AG20443 (cell line): ENCODE results near the gene SPI1.

Experiments
- DNase-seq: peaks from one replicate; pipeline ENCODE4 v3.0.0; 2012; ENCODE audit warnings: low spot score, mixed read lengths

Gene SPI1

GRCh38 chr11:47378010-47378835 lies at the start of gene SPI1:
Gene SPI1, minus strand, starts transcription at chr11:47378547. Its CDS starts 194 bp downstream, at chr11:47378353.
- no peak for DNase-seq

- peak; percentile 96 for DNase-seq
Measured at GRCh38 chr11:47426062-47426956, 48.0 kb upstream of the SPI1 start, which contains the start of gene PSMC3. Gene PSMC3, minus strand, starts transcription at chr11:47426439. Its CDS starts 160 bp downstream, at chr11:47426279.

- DNase-seq, result no peak
Measured at GRCh38 chr11:47425611-47426010, 47.3 kb upstream of the SPI1 start.

- DNase-seq, result no peak
Measured at GRCh38 chr11:47418454-47419259, 40.3 kb upstream of the SPI1 start.

DNA sequence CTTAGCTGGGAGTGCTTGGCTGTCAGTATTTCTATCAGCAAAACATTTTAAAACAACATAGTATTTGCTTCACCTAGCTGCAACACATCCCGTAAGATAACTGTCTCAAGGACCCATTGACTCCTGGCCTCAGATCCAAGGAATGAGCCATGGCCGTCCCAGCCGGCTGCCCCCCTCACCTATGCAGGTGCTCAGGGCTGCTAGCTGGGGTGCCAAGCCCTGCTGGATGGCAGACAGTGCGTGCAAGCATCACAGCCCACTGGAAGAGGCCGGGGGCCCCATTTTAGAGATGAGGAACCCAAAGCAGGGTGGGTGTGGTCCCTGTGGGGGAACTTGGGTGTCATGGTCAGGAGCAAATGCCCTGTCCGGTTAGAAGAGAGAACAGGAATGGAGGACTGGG lies 39.4 kb upstream of the SPI1 start:
- no peak for DNase-seq

DNA sequence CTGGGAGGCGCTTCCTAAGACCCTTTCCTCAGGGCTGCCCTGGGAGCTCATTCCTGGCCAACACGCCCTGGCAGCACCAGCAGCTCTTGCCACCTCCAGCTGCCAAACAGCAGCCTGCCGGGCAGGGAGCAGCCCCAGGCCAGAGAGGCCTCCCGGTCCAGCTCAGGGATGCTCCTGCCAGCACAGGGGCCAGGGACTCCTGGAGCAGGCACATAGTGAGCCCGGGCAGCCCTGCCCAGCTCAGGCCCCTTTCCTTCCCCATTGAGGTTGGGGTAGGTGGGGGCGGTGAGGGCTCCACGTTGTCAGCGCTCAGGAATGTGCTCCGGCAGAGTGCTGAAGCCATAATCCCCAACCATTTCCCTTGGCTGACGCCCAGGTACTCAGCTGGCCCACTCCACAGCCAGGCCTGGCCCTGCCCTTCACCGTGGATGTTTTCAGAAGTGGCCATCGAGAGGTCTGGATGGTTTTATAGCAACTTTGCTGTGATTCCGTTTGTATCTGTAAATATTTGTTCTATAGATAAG lies 37.7 kb upstream of the SPI1 start:
- DNase-seq, result peak; percentile 94

DNA sequence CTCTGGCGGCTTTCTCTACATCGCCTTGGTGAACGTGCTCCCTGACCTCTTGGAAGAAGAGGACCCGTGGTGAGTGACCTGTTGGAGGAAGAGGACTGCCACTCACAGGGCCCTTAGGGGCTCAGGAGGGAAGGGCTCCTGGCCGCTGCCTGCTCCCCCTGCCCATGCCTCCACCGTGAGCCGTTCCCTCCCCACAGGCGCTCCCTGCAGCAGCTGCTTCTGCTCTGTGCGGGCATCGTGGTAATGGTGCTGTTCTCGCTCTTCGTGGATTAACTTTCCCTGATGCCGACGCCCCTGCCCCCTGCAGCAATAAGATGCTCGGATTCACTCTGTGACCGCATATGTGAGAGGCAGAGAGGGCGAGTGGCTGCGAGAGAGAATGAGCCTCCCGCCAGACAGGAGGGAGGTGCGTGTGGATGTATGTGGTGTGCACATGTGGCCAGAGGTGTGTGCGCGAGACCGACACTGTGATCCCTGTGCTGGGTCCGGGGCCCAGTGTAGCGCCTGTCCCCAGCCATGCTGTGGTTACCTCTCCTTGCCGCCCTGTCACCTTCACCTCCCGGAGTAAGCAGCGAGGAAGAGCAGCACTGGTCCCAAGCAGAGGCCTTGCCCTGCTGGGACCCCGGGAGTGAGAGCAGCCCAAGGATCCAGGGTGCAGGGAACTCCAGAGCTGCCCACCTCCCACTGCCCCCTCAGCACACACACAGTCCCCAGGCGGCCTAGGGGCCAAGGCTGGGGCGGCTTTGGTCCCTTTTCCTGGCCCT lies 36.9 kb upstream of the SPI1 start:
- no peak for DNase-seq

GRCh38 chr11:47414685-47415070 lies 36.3 kb upstream of the SPI1 start:
- no peak for DNase-seq

GRCh38 chr11:47413908-47414684 lies 35.7 kb upstream of the SPI1 start:
- peak; percentile 56 for DNase-seq

DNA sequence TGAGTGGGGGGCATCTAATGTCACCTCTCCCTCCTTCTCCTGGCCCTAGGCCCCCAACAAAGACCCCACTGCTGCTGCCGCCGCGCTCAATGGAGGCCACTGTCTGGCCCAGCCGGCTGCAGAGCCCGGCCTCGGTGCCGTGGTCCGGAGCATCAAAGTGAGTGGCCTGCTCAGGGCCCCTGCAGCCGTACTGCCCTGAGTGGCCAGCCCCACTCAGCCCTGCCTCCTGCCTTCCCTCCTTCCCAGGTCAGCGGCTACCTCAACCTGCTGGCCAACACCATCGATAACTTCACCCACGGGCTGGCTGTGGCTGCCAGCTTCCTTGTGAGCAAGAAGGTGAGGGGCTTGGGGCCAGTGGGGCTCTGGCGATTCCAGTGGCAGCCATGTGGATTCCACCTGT lies 35.0 kb upstream of the SPI1 start:
- DNase-seq, result no peak

- DNase-seq, result peak; percentile 62
Measured at GRCh38 chr11:47411884-47412746, 33.8 kb upstream of the SPI1 start.

GRCh38 chr11:47410370-47411264 lies 32.3 kb upstream of the SPI1 start:
- DNase-seq, result no peak

DNA sequence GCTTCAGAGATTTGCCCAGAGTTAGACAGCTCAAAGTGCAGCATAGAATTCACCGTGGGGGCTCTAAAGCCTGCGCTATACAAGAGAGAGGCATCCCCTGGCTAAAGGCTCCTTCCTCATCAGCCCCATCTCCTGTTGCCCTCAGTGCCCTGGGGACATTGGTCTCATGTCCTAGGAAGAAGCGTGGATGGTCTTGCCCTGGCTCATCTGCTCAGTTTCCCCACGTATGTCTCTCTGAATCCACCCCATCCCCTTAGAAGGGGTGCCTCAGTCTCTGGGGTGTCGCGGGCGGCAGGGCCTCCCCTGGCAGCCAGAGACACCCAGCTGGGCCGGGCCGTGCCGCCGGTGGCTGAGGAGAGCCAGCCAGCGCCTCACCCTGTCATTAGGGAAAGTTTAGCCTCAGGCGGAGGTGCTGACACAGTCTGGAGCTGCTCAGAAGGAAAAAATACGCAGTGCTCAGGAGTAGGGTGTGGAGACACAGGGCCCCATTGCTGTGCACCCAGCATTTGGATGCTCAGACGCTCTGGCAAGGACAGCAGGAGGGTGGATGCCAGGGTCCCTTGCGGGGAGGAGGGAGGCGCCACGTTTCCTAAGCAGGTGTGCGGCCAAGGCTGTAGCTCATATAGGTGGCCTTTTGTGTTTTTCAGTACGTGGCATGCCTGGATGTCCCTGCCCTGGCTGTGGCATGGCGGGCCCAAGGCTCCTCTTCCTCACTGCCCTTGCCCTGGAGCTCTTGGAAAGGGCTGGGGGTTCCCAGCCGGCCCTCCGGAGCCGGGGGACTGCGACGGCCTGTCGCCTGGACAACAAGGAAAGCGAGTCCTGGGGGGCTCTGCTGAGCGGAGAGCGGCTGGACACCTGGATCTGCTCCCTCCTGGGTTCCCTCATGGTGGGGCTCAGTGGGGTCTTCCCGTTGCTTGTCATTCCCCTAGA lies 31.4 kb upstream of the SPI1 start:
- DNase-seq, result peak; percentile 50

DNA sequence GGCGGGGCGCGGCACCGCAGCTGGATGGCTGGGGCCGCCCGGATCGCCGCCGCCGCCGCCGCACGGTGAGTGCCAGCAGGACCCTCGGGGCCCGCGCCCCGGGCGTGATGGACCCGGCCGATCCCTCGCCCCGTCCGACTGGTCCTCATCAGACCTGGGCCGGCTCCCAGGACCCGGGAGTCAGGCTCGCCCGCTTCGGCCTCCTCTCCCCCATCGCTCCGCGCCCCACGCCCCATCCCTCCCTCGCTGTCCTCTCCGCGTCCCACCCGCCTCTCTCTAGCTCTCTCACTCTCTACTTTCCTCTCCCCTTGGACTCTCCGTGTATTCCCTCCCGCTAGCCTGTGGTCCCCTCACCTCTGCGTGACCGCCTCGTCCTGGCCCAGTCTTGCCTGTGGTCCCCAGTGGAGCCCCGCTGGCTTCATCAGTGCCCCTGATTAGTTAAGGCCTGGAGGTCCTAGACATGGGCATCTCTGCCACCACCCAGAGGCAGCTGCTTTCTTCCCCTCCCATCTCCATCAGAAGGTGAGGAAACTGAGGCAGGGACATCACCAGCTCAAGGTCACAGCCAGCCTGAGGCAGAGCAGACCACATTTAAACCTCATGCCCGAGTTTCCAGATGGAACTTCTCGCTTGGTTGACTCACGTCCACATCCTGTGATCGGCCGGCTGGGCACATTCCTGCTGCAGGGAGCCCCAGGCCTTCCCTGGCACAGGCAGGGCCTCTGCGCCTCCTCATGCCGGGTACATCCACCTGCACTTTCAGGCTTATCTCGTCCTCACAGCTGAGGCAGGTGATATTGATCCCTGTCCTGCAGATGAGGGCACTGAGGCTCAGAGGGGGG lies 30.5 kb upstream of the SPI1 start:
- DNase-seq, result peak; percentile 81

DNA sequence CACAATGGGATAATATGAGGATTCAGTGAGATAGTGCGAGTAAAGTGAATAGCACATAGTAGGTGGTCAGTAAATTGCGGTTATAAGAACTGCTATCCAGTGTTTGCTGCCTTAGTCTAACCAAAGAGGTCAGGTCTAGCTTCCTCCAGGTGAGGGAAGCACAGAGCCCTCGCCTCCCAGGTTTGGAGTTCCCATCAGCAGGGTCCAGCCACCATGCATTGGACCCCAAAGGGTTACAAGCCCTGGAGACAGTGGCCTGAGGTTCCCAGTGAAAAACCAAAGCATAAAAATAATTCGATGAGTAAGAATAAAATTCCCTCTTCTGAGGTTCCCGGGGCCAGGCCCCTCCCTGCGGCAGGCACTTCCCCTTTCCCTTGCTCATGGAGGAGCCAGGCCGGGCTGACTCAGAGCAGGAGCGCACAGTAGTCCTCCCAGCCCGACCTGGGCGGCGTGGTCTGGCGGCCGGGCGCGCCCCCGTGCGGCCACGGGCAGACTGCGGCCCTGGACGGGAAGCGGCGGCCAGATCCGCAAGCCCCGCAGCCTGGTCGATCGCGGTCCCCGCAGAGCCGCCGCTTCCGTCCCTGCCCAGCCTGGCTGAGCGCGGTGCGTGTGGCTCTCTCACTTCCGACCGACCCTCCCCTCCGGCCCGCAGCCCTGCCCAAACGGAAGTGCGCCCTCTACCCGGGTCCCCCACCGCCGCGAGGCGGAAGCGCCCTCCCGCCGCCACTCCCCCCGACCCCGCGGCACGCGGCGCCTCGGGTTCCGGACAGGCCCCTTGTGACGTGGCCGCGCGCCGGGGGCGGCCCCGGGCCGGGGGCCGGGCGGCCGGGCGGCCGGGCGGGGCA lies 29.6 kb upstream of the SPI1 start, which contains the start of gene SLC39A13:
SLC39A13 (plus strand) TSS at position 845 of the 845 bp plus-strand sequence. CDS start 1,505 bp downstream, outside the sequence.
- peak; percentile 98 for DNase-seq
